GM18507 (cell line): ENCODE data around the gene ARID4A.
"Not testable (repeated sequence)": the region's sequence is repeated elsewhere in the genome, so short reads cannot be mapped to it uniquely, and the experiment has no call there.

Experiments
- DNase-seq: peaks from one replicate; pipeline ENCODE4 v3.0.0; 2011; ENCODE audit warnings: low read depth; ENCODE audit not compliant: insufficient read length; ENCODE audit errors: extremely low spot score
- FAIRE-seq: peaks from 2 replicates; lab custom pipeline; 2011; peaks lifted over from hg19 to GRCh38; lab: Jason Lieb, UNC

Gene ARID4A

GRCh38 chr14:58353516-58354299 is 55.4 kb downstream of the ARID4A start:
- DNase-seq: no peak
- peak; percentile 59 for FAIRE-seq

- DNase-seq (no peak), FAIRE-seq (no peak)
Measured at GRCh38 chr14:58354808-58355207, 56.5 kb downstream of the ARID4A start.

GRCh38 chr14:58356268-58356667 is 57.9 kb downstream of the ARID4A start:
- no peak for FAIRE-seq

DNA sequence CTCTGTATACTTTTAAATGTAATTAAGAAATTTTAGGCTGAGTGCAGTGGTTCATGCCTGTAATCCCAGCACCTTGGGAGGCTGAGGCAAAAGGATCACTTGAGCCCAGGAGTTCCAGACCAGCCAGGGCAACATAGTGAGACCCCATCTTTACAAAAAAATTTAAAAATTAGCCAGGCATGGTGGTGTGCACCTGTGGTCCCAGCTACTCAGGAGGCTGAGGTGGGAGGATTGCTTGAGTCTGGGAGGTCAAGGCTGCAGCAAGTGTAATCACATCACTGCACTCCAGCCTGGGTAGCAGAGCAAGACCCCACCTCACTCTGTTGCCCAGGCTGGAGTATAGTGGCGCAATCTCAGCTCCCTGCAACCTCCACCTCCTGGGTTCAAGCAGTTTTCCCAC is 63.9 kb downstream of the ARID4A start:
- not testable (repeated sequence) for DNase-seq, FAIRE-seq

More at GRCh38 chr14:58356268-58356667, 57.9 kb downstream of the ARID4A start:
- DNase-seq: no peak

DNA sequence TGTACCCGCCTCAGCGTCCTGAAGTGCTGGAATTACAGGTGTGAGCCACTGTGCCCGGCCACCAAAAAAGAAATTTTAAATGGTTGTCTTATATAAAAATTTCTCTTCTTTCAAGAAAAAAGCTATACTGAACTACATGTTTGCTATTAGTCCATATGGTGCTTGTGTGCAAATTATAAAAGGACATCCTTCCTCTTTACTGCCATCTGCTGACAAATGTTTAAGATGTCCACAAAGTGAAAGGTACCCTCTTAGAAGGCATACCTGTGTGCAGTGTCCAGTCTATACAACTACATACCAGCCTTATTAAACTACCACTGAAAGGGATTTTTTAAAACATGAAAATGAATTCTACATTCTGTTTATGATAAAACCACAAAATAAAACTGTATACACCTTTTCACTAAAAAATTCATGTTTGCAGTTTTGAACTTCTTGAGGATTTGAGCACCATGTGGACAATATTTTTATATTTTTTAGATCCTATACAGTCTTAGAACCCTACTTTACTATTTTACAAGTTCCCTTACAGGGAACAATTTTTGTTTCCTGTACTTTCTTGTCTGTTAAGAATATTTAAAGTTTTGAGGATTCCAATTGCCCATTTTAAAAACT is 64.5 kb downstream of the ARID4A start:
- peak; percentile 36 for FAIRE-seq

DNA sequence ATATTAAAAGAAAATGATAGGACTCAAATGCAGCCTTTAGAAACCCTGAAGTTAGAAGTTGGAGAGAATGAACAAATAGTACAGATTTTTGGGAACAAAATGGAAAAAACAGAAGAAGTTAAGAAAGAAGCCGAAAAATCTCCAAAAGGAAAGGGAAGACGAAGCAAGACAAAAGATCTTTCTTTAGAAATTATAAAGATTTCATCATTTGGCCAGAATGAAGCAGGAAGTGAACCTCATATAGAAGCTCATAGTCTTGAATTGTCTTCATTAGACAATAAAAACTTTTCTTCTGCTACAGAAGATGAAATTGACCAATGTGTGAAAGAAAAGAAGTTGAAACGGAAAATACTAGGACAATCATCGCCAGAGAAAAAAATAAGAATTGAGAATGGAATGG is 66.0 kb downstream of the ARID4A start:
- FAIRE-seq: no peak
- no peak for DNase-seq

More for the DNA sequence above, 64.5 kb downstream of the ARID4A start:
- DNase-seq: no peak

GRCh38 chr14:58367296-58367695 is 68.9 kb downstream of the ARID4A start:
- DNase-seq (no peak), FAIRE-seq (no peak)

GRCh38 chr14:58368956-58369355 is 70.6 kb downstream of the ARID4A start:
- DNase-seq: no peak
- FAIRE-seq: no peak

- DNase-seq: no peak
- FAIRE-seq: no peak
Measured at GRCh38 chr14:58376791-58377190, 78.4 kb downstream of the ARID4A start.

DNA sequence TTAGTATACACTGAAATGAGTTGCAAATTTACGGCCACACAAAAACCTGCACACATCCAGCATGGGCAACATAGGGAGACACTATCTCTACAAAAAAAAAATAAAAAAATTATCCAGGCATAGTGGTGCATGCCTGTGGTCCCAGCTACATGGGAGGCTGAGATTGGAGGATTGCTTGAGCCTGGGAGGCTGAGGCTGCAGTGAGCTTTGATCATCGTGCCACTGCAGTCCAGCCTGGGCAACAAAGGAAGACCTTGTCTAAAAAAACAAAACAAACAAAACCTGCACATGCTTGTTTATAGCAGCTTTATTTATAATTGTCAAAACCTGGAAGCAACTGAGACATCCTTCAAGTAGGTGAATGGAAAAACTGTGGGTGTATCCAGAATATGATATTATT is 92.5 kb downstream of the ARID4A start:
- FAIRE-seq: no peak
- DNase-seq: no peak

DNA sequence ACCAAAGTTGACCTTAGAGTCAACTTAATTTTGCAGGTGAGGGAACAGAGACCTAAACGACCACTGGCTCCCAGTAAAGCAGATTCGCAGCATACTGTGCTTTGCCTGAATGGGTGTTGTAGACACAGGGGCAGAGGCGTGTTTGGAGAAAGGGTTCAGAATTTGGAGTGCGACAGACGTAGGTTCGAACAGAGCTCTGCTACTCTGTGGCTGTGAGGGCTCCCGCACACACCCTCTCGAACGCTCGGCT is 97.1 kb downstream of the ARID4A start:
- no peak for FAIRE-seq

DNA sequence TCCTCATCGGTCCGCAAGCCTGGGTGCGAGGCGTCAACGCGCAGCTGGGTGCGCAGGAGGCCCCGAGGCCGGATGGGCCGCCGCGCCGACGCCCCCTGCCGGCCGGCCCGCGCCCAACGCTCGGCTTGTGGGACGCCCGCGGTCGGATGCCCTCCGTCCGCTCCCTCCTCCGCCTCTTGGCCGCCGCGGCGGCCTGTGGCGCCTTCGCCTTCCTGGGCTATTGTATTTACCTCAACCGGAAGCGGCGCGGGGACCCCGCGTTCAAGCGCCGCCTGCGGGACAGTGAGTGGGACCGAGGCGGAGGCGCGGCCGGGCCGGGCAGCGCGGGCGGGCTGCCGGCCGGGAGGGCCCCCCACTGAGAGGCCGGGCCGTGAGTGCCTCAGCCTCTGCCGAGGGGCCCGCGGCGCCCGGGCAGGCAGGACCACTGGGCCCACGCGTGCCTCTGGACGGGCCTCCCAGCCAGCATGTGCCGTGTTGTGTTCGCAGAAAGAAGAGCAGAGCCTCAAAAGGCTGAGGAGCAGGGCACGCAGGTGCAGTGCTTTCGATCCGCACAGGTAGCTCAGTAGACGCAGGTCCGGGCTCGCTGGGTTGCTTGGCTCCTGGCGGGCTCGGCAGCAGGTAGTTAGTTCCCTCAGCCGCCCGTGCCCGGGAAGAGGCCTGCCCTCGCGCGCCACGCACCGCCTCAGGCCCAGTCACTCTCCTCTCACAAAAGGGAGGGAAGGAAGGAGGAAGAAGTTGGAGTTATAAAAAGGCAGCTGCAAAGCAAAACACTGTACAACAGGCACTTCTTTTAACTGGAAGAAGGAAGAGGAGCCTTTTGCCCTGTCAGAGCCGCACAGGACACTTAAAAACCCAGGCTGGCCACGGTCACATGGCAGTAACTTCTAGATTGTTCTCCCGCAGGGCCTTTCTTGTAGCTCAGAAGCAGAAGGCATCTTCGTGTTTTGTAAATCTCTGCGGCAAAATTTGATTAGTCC is 97.7 kb downstream of the ARID4A start, which contains the start of gene TOMM20L:
Gene TOMM20L, plus strand, starts transcription at position 119 of the 977 bp plus-strand sequence. Its CDS starts 28 bp downstream, at position 147.
- DNase-seq (peak; percentile 82), FAIRE-seq (peak; percentile 83)

More for the DNA sequence above, 97.1 kb downstream of the ARID4A start:
- DNase-seq: no peak

DNA sequence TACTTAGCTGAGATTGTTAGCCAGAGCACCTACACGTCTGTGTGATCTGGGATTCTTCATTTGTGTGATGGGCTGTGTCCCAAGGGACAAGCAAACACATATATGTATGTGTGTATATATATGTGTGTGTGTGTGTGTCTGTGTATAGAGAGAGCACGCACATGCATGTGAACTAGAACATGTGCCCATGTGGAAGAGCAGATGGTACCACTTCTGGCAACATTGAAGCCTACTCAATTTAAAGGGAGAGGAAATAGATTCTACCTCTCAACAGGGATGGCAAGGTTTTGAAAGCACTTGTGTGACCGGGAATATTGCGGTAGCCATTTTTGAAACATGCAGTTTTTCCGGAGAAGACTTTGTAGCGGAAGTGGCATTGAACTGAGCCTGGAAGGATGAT is 98.8 kb downstream of the ARID4A start:
- DNase-seq: no peak
- no peak for FAIRE-seq

DNA sequence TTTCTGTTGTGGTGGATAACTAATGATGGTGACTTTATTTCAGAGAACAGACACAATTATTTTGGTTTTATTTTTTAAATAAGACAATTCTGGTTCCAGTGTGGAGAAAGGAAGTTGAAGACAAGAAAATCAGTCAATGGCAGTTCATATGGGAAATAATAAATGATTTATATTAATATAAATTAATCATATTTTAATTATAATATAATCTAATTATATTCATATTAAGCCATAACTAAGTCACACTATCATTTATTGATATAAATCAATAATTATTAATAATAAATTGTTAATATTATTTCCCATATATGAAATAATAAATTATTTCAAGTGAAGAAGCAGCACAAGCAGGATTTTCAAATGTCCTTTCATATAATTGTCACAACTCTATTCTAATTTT is 100.1 kb downstream of the ARID4A start:
- FAIRE-seq (no peak), DNase-seq (no peak)

DNA sequence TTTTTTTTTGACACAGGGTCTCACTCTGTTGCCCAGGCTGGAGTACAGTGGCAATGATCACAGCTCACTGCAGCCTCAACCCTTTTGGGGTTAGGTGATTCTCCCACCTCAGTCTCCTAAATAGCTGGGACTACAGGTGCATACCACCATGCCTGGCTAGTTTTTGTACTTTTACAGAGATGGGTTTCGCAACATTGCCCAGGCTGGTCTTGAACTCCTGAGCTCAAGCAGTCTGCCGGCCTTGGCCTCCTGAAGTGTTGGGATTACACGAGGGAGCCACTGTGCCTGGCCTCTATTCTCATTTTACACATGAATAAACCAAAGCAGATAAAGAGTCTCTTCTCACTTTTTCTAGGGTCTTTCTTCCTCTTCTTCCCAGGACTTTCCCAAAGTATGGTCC is 100.5 kb downstream of the ARID4A start:
- FAIRE-seq (no peak), DNase-seq (no peak)

DNA sequence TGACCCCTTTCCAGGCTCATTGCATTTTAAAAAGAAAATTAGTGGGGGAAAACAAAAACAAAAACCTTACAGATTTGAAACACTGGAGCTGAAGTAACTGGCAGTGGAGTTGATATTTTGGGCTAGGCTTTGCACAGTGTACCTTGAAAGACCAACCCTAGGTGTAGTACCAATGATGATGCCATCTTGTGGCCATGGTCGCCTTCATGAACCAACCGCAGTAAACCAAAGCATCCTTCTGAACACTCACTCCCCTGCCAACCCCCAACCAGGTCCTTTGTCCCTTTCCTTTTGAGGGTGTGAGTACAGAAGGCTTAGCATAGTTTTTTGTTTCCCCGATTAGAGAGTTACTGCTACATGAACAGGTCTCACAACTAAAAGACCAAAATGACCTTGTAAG is 103.2 kb downstream of the ARID4A start:
- no peak for FAIRE-seq

DNA sequence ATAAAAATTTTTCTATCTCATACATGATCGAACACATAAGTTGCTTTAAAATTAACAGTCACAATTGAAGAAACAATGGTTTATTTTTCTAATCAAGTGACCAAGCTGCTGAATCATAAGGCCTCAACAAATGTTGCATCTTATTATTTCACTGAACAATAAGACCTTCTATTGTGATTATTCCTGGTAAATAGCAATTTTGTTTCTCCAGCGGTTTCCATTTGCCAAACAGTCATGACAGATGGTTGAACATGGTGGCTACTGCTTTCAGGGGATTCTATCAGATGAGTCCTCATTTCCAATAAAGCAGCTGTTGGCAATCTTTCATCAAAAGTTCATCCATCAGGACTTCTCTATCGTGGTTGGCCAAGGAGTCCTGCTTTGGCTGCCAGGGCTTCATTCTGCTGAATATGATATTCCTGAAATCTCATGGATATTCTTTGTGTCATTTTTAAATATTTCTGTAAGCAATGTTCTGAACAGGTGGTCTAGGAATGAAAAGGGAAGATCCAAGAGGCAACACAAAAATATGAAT is 110.4 kb downstream of the ARID4A start:
- no peak for DNase-seq
- FAIRE-seq: no peak

More for the DNA sequence above, 103.2 kb downstream of the ARID4A start:
- DNase-seq: no peak

DNA sequence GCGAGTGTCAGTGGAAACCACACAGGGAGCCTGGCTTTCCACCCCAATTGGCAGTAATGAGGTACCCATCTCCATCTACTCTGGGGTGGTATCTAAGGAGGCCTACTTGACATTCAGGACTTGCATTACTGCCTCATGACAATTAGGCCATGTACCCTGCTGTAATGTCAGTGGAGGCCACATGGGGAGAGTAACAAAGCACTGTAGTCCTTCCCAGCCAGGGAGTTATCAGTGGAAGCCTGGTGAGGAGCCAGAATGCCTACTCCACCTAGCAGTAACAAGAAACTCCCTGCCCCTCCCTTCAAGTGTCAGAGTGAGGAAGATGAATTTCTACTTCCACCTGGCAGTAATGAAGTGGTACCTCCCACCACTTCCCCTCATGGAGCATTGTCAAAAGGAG is 116.5 kb downstream of the ARID4A start:
- FAIRE-seq: no peak

DNA sequence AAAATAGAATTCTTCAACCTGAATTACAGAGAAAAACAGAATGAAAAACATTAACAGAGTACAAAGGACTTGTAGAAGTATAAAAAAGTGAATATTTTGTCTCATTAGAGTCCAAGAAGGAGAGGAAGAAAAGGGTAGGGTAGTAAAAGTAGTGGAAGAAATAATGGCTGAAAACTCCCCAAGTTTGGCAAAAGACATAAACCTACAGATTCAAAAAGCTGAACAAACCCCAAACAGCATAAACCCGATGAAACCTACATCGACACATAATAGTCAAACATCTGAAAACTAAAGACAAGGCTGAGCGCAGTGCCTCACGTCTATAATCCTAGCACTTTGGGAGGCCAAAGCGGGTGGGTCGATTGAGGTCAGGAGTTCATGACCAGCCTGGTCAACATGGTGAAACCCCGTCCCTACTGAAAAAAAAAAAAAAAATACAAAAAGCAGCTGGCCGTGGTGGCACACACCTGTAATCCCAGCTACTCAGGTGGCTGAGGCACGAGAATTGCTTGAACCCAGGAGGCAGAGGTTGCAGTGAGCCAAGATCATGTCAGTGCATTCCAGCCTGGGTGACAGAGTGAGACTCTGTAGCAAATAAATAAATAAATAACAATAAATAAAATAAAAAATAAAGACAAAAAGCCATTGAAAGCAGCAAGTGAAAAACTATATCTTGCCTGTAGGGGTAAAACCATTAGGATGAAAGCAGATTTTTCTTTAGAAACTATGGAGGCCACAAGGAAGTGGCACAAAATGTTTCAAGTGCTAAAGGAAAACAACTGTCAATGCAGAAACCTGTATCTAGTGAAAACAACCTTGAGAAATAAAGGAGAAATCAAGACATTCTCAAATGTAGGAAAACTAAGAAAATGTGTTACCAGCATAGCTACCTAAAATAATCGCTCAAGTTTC is 117.5 kb downstream of the ARID4A start:
- no peak for FAIRE-seq

More for the DNA sequence above, 116.5 kb downstream of the ARID4A start:
- DNase-seq: no peak

More for the DNA sequence above, 117.5 kb downstream of the ARID4A start:
- no peak for DNase-seq
